ENCODE data around the gene SNCG.

The SNCG gene

GRCh38 chr10:86992456-86992855 is 34.1 kb downstream of the SNCG start:
- TF ChIP-seq, protein P1, sequence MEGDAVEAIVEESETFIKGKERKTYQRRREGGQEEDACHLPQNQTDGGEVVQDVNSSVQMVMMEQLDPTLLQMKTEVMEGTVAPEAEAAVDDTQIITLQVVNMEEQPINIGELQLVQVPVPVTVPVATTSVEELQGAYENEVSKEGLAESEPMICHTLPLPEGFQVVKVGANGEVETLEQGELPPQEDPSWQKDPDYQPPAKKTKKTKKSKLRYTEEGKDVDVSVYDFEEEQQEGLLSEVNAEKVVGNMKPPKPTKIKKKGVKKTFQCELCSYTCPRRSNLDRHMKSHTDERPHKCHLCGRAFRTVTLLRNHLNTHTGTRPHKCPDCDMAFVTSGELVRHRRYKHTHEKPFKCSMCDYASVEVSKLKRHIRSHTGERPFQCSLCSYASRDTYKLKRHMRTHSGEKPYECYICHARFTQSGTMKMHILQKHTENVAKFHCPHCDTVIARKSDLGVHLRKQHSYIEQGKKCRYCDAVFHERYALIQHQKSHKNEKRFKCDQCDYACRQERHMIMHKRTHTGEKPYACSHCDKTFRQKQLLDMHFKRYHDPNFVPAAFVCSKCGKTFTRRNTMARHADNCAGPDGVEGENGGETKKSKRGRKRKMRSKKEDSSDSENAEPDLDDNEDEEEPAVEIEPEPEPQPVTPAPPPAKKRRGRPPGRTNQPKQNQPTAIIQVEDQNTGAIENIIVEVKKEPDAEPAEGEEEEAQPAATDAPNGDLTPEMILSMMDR (IDR thresholded peaks at IDR 0.05) = no peak

- TF ChIP-seq, protein P1 (IDR thresholded peaks at IDR 0.05) = no peak
These were observed 34.5 kb downstream of the SNCG start for GRCh38 chr10:86992929-86993328.

- TF ChIP-seq, protein P1 (IDR thresholded peaks at IDR 0.05) = no peak
These were observed 42.1 kb downstream of the SNCG start for GRCh38 chr10:87000491-87000890.

All from LNCAP (cell line).